Measurements from ENCODE around the gene KCNQ5. TPM values are rescaled to one million over a fixed set of nuclear protein-coding genes. Genes with fewer than 3 reads are reported as not detected.

Gene KCNQ5
- total RNA-seq, 1 donor from 2014 or later: 0.11 TPM

DNA sequence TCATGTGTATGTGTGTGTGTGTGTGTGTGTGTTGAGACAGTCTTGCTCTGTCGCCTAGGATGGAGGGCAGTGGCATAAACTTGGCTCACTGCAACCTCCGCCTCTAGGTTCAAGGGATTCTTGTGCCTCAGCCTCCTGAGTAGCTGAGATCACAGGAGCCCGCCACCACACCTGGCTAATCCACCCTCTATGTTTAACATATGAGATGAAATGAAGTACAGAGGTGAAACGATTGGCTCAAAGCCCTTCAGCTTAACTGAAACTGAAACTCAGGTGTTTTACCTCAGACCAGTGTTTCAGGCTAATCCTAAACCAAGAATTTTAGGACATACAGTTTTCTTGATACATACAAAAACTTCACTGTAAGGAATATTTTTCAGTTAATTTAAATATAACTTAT, 167.3 kb downstream of the KCNQ5 start:
- DNase-seq: no peak
- H3K4me3 ChIP-seq: no peak overlapping the region
- intact Hi-C loops (cut with micrococcal nuclease): no loop called here
- no peaks in the 10 kb centered on the region for H3K4me1 ChIP-seq
- no peaks in the 10 kb centered on the region for H3K36me3 ChIP-seq
- TF ChIP-seq, protein P1, sequence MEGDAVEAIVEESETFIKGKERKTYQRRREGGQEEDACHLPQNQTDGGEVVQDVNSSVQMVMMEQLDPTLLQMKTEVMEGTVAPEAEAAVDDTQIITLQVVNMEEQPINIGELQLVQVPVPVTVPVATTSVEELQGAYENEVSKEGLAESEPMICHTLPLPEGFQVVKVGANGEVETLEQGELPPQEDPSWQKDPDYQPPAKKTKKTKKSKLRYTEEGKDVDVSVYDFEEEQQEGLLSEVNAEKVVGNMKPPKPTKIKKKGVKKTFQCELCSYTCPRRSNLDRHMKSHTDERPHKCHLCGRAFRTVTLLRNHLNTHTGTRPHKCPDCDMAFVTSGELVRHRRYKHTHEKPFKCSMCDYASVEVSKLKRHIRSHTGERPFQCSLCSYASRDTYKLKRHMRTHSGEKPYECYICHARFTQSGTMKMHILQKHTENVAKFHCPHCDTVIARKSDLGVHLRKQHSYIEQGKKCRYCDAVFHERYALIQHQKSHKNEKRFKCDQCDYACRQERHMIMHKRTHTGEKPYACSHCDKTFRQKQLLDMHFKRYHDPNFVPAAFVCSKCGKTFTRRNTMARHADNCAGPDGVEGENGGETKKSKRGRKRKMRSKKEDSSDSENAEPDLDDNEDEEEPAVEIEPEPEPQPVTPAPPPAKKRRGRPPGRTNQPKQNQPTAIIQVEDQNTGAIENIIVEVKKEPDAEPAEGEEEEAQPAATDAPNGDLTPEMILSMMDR (IDR thresholded peaks at IDR 0.05; ENCODE audit: borderline replicate concordance): no peak
- H3K27me3 ChIP-seq (ENCODE audit: low read depth): no peaks in the 10 kb centered on the region
- no peaks in the 10 kb centered on the region for H3K9me3 ChIP-seq (replicated peaks)
- H3K27ac ChIP-seq (replicated peaks): no peak overlapping the region

DNA sequence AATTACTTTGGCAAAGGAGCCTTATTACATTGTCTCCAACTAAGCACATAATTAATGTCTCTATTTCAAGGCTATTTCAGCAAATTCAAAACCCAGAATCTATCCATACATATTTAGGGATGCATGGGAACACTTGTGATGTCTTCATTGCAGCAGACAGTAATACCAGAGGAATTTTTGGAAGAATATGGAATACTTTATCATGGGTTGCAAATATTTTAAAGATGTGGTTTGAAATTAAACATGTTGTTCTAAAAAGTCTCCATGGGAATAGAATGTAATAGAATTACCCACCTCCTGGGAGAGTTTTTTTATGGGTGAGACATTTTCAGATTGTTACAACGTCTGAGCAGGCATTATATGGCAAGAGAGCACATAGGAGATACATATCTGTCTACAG, 170.8 kb downstream of the KCNQ5 start:
- no peak overlapping the region for H3K4me3 ChIP-seq
- H3K27ac ChIP-seq (replicated peaks): no peak overlapping the region
- intact Hi-C loops (cut with micrococcal nuclease): no loop called here
- no peaks in the 10 kb centered on the region for H3K4me1 ChIP-seq
- TF ChIP-seq, protein P1 (IDR thresholded peaks at IDR 0.05; ENCODE audit: borderline replicate concordance): no peak
- H3K9me3 ChIP-seq (replicated peaks): no peaks in the 10 kb centered on the region
- DNase-seq: no peak
- H3K36me3 ChIP-seq: no peaks in the 10 kb centered on the region
- no peaks in the 10 kb centered on the region for H3K27me3 ChIP-seq (ENCODE audit: low read depth)

DNA sequence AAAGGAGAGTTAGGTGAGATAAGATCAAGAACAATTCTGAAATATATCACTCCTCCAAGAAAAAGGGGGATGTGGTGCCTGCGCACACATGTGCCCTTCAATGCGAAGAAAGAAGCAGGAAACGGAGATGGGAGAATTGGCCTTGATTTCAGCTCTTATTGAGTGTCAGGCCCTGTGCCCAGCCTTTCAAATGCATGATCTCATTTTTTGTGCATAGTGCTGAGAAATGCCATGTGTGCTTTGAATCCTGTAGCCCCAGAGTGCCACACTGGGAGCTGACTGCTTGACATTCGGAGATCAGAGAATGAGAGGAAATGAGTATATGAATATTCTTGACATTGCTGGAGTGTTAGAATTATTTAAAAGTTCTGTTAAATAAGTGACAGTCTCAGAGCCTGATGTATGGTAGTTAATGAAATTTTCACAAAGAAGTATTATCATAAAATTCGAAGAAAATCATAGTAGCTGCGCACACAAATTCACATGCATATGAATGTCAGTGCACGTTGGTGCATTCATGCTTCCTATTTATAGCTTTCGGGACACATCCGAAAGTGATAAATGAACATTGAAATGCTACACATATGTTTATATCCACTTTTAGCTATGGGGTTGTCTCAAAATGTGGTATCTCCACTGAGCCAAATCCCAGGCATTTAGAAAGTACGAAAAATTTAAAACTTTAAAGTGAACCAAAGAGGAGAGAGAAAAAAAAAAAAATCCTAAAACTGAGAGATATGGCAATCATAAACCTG, 172.0 kb downstream of the KCNQ5 start:
- Histone ChIP-seq H3K4me1 (no peaks in the 10 kb centered on the region), H3K36me3 (no peaks in the 10 kb centered on the region), H3K9me3 (replicated peaks) (no peaks in the 10 kb centered on the region), H3K4me3 (no peak overlapping the region), H3K27ac (replicated peaks) (no peak overlapping the region), H3K27me3 (ENCODE audit: low read depth) (no peaks in the 10 kb centered on the region)
- intact Hi-C loops (cut with micrococcal nuclease): no loop called here
- TF ChIP-seq, protein P1 (IDR thresholded peaks at IDR 0.05; ENCODE audit: borderline replicate concordance): no peak
- DNase-seq: no peak

DNA sequence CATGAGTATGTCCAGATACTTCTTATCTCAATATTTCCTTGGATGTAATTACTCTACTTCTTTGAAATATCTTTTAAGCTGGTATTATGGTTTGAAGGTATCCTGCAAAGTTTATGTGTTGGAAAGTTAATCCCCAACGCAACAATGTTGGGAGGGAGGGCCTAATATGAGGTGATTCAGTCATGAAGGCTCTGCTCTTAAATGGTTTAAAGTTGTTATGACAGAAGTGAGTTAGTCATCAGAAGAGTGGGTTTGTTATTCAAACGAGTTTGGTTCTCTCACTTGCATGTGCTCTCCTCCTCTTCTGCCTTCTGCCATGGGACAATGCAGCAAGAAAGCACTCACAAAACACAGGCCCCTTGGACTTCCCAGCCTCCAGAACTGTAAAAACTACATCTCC, 176.3 kb downstream of the KCNQ5 start:
- intact Hi-C loops (cut with micrococcal nuclease): no loop called here
- no peak overlapping the region for H3K4me3 ChIP-seq
- no peaks in the 10 kb centered on the region for H3K4me1 ChIP-seq
- no peak for DNase-seq
- H3K27me3 ChIP-seq (ENCODE audit: low read depth): no peaks in the 10 kb centered on the region
- H3K36me3 ChIP-seq: no peaks in the 10 kb centered on the region
- TF ChIP-seq, protein P1 (IDR thresholded peaks at IDR 0.05; ENCODE audit: borderline replicate concordance): no peak
- H3K9me3 ChIP-seq (replicated peaks): no peaks in the 10 kb centered on the region
- no peak overlapping the region for H3K27ac ChIP-seq (replicated peaks)

DNA sequence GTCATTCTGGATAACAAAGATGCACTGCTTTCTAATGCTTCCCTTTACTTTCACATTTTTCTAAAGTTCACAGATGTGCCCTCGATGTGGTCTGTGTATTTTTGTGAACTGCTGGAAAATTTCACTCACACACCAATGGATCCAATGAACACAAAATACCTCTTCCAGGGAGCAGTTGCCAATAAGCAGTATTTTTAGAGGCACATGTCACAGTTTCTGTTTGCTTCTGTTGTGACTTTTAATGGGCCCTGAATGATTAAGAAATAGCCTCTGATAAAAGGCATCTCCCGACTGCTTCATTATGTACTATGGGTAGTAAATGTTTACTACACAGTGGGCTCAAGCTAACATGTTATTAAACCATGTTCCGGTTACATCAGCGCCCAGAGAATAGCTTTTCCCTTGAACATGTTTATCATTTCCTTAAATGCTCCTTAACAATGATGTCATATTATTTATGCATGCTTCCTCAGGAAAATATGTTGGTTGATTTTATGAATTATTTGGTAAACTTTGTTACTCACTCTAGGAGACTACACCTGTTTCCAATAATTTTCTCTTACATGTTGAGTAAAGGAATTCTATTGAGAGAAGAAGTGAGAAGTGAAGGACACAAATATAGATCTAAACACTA, 188.0 kb downstream of the KCNQ5 start:
- H3K4me1 ChIP-seq: no peaks in the 10 kb centered on the region
- intact Hi-C loops (cut with micrococcal nuclease): no loop called here
- DNase-seq: no peak
- H3K27ac ChIP-seq (replicated peaks): no peak overlapping the region
- no peaks in the 10 kb centered on the region for H3K9me3 ChIP-seq (replicated peaks)
- no peaks in the 10 kb centered on the region for H3K27me3 ChIP-seq (ENCODE audit: low read depth)
- H3K36me3 ChIP-seq: no peaks in the 10 kb centered on the region
- no peak overlapping the region for H3K4me3 ChIP-seq
- TF ChIP-seq, protein P1 (IDR thresholded peaks at IDR 0.05; ENCODE audit: borderline replicate concordance): no peak
